HG03280 (cell line): ENCODE data around the gene NNAT.
"Not testable (repeated sequence)": the region's sequence is repeated elsewhere in the genome, so short reads cannot be mapped to it uniquely, and the experiment has no call there.

Experiments used
- ATAC-seq: cut with Tn5 transposase; IDR thresholded peaks from one replicate; pipeline ENCODE4 v1.9.1; 2021; ENCODE audit warnings: mild to moderate bottlenecking, moderate library complexity; ENCODE audit not compliant: unreplicated experiment

Gene NNAT

DNA sequence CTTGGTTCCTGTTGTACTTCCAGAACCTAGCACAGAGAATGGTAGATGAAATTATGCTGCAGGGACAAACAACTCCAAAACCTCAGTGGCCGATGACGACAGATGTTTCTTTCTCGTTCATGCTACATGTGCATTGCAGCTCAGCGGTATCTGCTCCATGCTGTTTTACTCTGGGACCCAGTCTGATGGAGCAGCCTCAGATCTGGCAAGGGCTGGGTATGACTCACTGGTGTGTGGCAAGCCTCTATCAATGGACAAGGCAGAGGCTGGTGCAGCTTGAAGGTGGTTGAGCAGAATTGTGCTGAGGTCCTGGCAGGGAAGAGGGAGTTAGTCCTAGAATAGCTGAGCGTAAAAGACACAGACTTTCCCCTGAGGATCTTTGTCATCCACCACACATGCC is 17.0 kb downstream of the NNAT start:
- no peak for ATAC-seq

GRCh38 chr20:37539424-37539823 is 18.4 kb downstream of the NNAT start:
- ATAC-seq = no peak

DNA sequence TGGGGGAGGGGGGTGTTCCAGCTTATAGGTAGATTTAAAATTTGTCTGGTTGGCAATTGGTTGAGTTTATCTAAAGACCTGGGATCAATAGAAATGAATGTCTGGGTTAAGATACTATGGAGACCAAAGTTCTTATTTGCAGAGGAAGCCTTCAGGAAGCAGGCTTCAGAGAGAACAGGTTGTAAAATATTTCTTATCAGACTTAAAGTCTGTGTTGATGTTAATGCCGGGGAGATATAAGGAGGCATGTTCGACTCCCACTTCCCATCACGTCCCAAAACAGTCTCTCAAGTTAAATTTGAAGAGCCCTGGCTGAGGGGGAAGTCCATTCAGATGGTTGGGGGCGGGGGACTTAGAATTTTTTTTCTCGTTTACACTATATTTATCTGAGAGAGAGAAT is 19.0 kb downstream of the NNAT start:
- ATAC-seq = no peak

GRCh38 chr20:37540838-37541237 is 19.8 kb downstream of the NNAT start:
- ATAC-seq = not testable (repeated sequence)

- no peak for ATAC-seq
Measured at GRCh38 chr20:37541326-37541725, 20.3 kb downstream of the NNAT start.

DNA sequence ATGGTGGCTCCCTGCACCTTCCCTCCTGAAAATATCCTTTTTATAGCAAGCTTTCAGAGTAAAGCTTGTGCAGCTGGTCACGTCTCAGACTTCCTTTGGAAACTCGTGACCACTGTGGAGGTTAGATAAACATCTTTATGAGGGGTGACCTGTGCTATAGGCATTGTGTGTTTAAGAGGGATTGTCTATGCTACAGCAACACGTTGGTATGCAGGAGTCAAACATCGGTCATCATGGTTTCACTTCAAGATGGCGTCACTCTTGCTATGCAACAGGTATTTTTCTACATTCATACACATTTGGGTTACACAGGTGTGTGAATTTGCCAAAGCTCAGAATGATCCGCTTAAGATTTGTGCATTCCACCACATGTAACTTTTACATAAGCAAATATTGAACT is 21.2 kb downstream of the NNAT start:
- no peak for ATAC-seq

- ATAC-seq = no peak
Measured at GRCh38 chr20:37543828-37544227, 22.8 kb downstream of the NNAT start.

DNA sequence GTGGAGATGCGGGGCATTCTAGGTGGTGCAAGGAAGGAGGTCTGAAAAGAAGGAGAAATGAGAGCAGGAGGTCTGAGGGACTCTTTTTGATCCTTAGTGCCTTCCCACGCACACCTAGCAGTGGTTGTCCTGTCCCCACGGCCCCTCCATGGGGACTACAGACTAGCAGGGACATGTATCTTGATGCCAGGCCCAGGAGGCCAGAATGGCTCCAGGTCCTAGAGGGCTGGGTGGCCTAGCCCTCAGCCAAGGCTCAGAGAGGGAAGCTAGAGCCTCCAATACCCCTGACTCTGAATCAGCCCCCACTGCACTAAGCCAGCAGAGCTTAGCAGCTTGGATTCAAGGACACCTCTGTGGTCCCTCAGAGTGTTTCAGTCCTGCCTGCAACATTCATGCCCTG is 23.3 kb downstream of the NNAT start:
- ATAC-seq = no peak

DNA sequence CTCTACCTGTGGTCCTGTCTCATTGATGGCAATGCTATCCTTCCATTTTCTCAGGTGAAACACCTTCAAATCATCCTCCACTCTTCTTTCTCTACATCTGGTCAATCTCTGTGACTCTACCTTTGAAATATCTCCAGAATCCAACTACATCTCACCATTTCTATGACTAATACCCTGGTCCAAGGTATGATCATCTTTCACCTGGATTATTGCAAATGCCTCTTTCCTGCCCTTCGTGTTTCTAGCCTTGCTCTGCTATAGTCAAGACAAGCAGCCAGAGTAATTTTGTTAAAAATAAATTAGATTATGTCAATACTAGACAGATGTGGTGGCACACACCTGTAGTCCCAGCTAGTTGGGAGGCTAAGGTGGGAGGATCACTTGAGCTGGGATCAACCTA is 24.5 kb downstream of the NNAT start:
- no peak for ATAC-seq

DNA sequence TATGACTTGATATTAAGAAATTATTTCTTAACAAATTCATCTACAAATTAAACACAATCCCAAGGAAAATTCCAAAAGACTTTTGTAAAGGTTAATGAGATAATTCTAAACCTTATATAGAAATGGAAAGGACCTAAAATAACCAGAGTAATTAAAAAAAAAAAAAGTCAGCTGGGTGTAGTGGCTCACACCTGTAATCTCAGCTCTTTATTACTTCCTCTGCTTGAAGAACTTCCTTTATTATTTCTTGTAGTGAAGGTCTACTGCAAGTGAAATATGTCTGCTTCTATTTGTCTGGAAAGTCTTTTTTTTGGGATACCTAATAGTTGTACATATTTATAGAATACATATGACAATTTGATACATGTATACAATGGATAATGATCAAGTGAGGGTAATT is 26.9 kb downstream of the NNAT start:
- no peak for ATAC-seq

- not testable (repeated sequence) for ATAC-seq
Measured at GRCh38 chr20:37550101-37550920, 29.3 kb downstream of the NNAT start.

GRCh38 chr20:37551660-37552059 is 30.6 kb downstream of the NNAT start:
- ATAC-seq = not testable (repeated sequence)

- no peak for ATAC-seq
Measured at GRCh38 chr20:37552415-37552814, 31.4 kb downstream of the NNAT start.

DNA sequence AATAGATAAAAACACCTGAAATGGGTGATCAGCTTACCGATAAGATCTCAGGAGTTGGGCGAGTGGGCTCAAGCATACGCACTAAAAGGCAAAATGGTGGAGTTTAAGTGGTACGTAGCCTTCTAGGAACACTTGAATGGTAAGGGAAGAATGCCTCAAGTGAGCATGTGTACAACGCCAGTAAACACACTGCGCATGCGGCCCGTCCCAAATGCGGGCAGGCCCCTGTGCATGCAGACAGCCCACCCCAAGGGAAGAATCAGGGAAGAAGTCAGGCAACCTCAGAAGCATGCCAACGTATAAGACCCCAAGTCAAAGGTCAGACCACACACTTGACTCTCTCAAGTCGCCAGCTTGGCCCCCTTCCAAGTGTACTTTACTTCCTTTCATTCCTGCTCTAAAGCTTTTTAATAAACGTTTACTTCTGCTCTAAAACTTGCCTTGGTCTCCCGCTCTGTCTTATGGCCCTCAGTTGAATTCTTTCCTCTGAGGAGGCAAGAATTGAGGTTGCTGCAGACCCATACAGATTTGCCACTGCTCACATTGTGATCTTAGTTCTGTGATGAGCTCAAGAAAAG is 33.8 kb downstream of the NNAT start:
- ATAC-seq = not testable (repeated sequence)

GRCh38 chr20:37556538-37556937 is 35.5 kb downstream of the NNAT start:
- no peak for ATAC-seq

DNA sequence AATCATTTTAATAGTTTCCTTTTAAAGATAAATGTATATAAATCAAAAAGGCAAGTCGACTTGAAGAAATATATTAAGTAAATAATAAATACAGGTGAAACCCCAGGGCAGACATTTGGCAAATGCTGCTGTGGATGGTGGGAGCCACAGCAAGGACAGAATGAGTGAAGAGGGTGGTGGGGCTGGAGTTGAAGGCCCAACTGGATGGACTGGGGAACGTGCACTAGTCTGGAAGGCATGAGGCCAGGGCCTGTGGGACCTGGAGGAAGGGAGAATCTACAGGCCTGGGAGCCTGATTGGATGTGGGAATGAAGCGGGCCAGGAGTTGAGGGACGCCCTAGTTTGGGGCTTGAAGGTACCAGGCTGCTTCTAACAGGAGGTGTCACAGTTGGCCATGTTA is 37.3 kb downstream of the NNAT start:
- no peak for ATAC-seq

GRCh38 chr20:37558779-37559178 is 37.7 kb downstream of the NNAT start:
- no peak for ATAC-seq

DNA sequence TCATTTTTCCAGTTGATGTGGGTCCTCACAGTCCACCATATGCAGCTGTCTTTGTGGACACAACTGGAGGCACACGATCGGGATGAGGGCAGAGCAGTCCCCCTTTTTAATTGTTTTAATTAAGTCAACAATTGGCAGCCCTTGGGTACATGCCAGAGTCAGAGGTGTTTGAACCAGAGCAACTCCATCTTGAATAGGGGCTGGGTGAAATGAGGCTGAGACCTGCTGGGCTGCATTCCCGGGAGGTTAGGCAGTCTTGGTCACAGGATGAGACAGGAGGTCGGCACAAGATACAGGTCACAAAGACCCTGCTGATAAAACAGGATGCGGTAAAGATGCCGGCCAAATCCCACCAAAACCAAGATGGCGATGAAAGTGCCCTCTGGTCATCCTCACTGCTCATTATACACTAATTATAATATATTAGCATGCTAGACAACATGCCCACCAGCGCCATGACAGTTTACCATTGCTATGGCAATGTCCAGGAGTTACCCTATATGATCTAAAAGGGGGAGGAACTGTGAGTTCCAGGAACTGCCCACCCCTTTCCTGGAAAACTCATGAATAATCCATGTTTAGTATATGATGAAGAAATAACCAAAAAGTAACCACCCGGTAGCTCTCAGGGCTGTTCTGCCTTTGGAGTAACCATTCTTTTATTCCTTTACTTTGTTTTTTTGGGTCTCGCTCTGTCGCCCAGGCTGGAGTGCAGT is 38.4 kb downstream of the NNAT start:
- no peak for ATAC-seq

DNA sequence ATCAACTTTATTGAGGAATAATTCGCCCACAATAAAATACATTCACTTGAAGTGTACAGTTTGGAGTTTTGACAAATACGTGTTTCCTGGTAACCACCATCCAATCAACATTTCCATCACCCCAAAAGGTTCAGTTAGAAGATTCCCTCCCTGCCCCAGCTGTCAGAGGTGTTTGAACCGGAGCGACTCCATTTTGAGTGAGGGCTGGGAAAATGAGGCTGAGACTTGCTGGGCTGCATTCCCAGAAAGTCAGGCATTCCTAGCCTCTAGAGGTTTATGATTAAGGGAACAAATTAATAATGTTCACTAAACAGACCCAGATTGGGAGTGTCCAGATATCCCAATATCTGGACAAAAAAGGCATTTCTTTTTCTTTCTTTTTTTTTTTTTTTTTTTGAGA is 39.6 kb downstream of the NNAT start:
- ATAC-seq = no peak

GRCh38 chr20:37562695-37563480 is 41.8 kb downstream of the NNAT start:
- no peak for ATAC-seq

DNA sequence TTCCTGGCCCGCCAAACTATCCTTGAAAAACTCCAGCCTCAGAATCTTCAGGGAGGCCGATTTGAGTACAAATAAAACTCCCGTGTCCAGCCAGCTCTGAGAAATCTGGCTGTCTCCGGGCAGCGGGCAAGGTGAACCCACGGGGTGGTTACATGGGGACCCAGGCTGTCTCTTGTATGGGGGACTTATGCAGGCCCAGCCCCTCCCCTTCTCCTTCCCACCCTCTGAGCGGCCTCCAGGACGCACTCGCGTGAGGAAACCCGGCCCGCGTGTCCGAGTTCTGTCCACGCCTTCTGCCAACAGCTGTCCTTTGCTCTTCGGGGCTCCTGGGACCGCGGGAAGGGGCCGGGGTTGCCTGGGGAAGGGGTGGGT is 43.0 kb downstream of the NNAT start:
- ATAC-seq = no peak
